Naive thymus-derived CD8-positive, alpha-beta T cell (primary cell): ENCODE data around the gene DGCR8. TPM values are rescaled to one million over a fixed set of nuclear protein-coding genes. Genes with fewer than 3 reads are reported as not detected.

Experiments
- ATAC-seq, 2 donors: fragments of 150-1000 bp; cut with Tn5 transposase in 1 of 2; sonication (Bioruptor Pico), chemical (Tn5 transposase) in 1 of 2; 1 replicate in 1 of 2; 2 replicates in 1 of 2; pipeline ENCODE4 v1.10.0; 2021; ENCODE audit warnings: mild to moderate bottlenecking in 2 of 2, moderate library complexity in 2 of 2
- POLR2A ChIA-PET: fragments of 350-600 bp; sonication (Branson Sonifier 250); formaldehyde crosslinking; loops from one replicate; lab custom pipeline; 2021; ENCODE audit warnings: antibody characterized with exemption; lab: Charles Lee
- DNase-seq, 10 donors: peaks; one replicate each; pipeline versions ENCODE4 v3.0.0 to v3.0.0-alpha.2; 2020 to 2022
- H3K27ac Mint-ChIP-seq, 10 donors: one replicate each; pipeline ENCODE4 v1.8.0; 2020 to 2022; ENCODE audit warnings: mild to moderate bottlenecking in 10 of 10, mixed read lengths in 10 of 10, moderate library complexity in 4 of 10, inconsistent platforms in 1 of 10
- H3K27me3 Mint-ChIP-seq, 5 donors: one replicate each; pipeline ENCODE4 v1.8.0; 2021 to 2022; ENCODE audit warnings: mixed read lengths in 5 of 5
- H3K36me3 Mint-ChIP-seq, 3 donors: one replicate each; pipeline ENCODE4 v1.8.0; 2020 to 2022; ENCODE audit warnings: mixed read lengths in 3 of 3, mild to moderate bottlenecking in 2 of 3, inconsistent platforms in 1 of 3
- H3K4me1 Mint-ChIP-seq, 4 donors: one replicate each; pipeline ENCODE4 v1.8.0; 2021 to 2022; ENCODE audit warnings: mixed read lengths in 4 of 4
- H3K4me3 Mint-ChIP-seq, 10 donors: one replicate each; pipeline ENCODE4 v1.8.0; 2020 to 2022; ENCODE audit warnings: mild to moderate bottlenecking in 10 of 10, mixed read lengths in 10 of 10, moderate library complexity in 6 of 10, inconsistent platforms in 1 of 10
- H3K9me3 Mint-ChIP-seq, 9 donors: one replicate each; pipeline ENCODE4 v1.8.0; 2020 to 2022; ENCODE audit warnings: mixed read lengths in 9 of 9, mild to moderate bottlenecking in 3 of 9, inconsistent platforms in 1 of 9, moderate library complexity in 1 of 9
- polyA plus RNA-seq, 3 donors: library from polyadenylated mRNA; unstranded; fragments of 300-500 nt; fragmentation: Illumina TruSeq; gene quantifications; one replicate each; pipeline ENCODE4 v1.2.3, GENCODE V29; 2021
- total RNA-seq, 8 experiments: library from RNA in 2 of 8; stranded (reverse) in 2 of 8; gene quantifications; one replicate each; pipeline ENCODE4 v1.2.3 and lab custom pipeline; 2021 to 2026

DGCR8 gene
- total and polyA plus RNA-seq, 5 experiments from 2014 or later = 4.0 to 53.3 (median 6.0) TPM

GRCh38 chr22:20110359-20110985 is 30.4 kb downstream of the DGCR8 start:
- H3K9me3 Mint-ChIP-seq = no peaks in the 10 kb centered on the region
- ATAC-seq (no peak), DNase-seq (peak in 1 of 10 donors; percentile 26)
- peak overlapping the region in 9 of 10 donors; percentile 8 to 93 (median 89) for H3K27ac Mint-ChIP-seq
- POLR2A ChIA-PET = interaction anchor here (4.0 kb wide), 1 partner anchor 9 kb away, joined by 16 read pairs; no protein-coding TSS in a partner anchor
- peaks cover 0 to 40% (median 2%) of the 10 kb centered on the region in 3 donors for H3K36me3 Mint-ChIP-seq
- H3K4me3 Mint-ChIP-seq = no peak overlapping the region
- H3K27me3 Mint-ChIP-seq = no peaks in the 10 kb centered on the region
- peaks cover 16 to 38% (median 25%) of the 10 kb centered on the region in 4 donors for H3K4me1 Mint-ChIP-seq

GRCh38 chr22:20111045-20111688 is 31.1 kb downstream of the DGCR8 start:
- Mint-ChIP-seq H3K4me3 (peak overlapping the region in 1 of 10 donors; percentile 13), H3K4me1 (peaks cover 16 to 40% (median 27%) of the 10 kb centered on the region in 4 donors), H3K9me3 (no peaks in the 10 kb centered on the region), H3K27me3 (no peaks in the 10 kb centered on the region), H3K36me3 (peaks cover 0 to 40% (median 2%) of the 10 kb centered on the region in 3 donors), H3K27ac (peak overlapping the region in 9 of 10 donors; percentile 74 to 93 (median 90))
- ATAC-seq (peak; percentile 82 to 84), DNase-seq (peak in 5 of 10 donors; percentile 26 to 68 (median 39))
- POLR2A ChIA-PET = interaction anchor here (0.9 to 4.0 kb wide), 3 partner anchors 10 to 90 kb away, joined by 5 to 16 read pairs (median 5); partner anchors contain the start of gene TANGO2

DNA sequence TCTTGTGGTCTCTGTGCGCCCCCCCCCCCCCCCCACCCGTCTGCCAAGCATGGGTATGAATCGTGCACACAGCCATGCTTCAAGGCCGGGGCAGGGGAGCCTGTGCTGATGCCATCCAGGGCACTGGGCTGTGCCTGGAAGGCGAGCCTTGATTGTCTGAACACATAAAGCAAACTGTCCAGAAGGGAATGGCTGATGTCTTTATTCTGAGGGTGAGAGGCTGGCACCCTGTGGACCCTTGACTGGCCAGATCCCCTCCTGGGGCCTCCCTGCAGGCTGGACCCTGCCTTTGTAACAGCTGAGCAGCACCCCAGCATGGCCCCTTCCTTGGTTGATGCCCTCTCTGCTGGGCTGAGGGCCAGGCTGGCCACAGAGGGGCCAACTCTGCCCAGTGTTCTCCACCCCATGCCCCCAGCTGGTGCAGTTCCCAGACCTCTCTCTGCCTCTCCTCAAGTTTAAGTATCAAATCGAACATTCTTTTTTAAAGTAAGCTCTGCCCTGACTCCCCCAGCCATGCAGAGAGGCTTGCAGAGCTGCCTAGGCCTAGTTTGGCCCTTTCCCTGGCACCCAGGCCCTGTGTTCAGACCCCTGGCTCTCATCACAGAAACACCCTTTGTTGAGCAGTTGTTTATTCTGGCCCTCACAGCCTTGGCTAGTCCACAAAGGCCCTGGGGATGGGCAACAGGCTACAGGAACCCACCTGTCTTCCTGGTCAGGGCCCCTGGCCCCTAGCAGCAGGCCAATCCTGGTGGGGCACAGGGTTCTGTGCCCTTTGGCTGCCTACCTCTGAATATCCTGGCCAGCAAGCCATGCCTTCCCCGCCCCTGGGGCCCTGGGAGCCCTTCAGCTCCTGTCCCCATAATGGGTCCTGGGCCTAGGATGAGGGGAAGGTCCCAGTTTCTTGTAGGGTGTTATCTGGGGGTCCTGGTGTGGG is 31.9 kb downstream of the DGCR8 start:
- Mint-ChIP-seq H3K9me3 (no peaks in the 10 kb centered on the region), H3K4me3 (peak overlapping the region in 2 of 10 donors; percentile 40 to 47), H3K27me3 (no peaks in the 10 kb centered on the region), H3K36me3 (peaks cover 0 to 35% (median 2%) of the 10 kb centered on the region in 3 donors), H3K4me1 (peaks cover 17 to 48% (median 29%) of the 10 kb centered on the region in 4 donors), H3K27ac (peak overlapping the region; percentile 61 to 95 (median 80))
- POLR2A ChIA-PET = interaction anchor here (0.9 to 4.0 kb wide), 3 partner anchors 10 to 91 kb away, joined by 5 to 16 read pairs (median 5); partner anchors contain the start of gene TANGO2
- ATAC-seq (no peak), DNase-seq (peak in 1 of 10 donors; percentile 57)

- DNase-seq = peak in 2 of 10 donors; percentile 2 to 54
- POLR2A ChIA-PET = interaction anchor here (1.1 to 4.0 kb wide), 2 partner anchors 11 to 34 kb away, joined by 5 to 16 read pairs; no protein-coding TSS in a partner anchor
- Mint-ChIP-seq H3K4me3 (no peak overlapping the region), H3K27ac (peak overlapping the region in 3 of 10 donors; percentile 34 to 61 (median 50)), H3K4me1 (peaks cover 16 to 50% (median 30%) of the 10 kb centered on the region in 4 donors), H3K9me3 (no peaks in the 10 kb centered on the region), H3K27me3 (no peaks in the 10 kb centered on the region), H3K36me3 (peaks cover 0 to 26% (median 2%) of the 10 kb centered on the region in 3 donors)
- no peak for ATAC-seq
Measured at GRCh38 chr22:20112623-20113511, 32.8 kb downstream of the DGCR8 start.

DNA sequence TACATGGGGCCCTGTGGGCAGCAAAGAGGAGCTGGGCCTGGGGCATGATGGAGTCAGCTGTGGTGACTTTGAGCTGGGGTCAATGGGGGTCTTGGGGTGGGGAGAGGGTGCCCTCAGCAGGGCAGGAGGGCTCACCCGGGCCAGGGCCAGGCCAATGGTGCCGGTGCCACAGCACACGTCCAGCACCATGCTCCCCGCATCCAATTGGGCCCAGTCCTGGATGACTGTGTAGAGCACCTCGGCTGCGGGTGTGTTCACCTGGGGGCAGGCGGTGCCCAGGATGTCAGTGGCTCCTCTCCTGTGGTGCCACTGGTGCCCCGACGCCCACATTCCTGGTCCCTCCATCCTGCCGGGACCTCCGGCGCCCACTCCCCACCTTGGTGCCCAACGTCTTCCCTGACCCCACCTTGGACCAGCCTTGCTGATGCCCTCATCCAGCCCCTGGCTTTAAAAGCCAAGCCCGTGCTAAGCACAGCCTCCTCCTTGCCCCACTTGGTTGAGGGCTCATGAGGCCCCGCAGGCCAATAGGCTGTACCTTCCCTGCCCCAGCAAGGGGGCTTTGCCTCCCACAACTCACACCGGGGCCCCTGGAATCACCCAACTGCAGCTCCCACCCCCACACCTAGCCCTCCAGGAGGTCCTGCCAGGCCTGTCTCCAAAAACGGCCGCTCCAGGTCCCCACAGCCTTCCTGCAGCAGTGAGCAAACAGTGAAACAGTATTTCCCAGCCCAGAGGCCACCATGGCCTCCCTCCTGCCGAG is 33.7 kb downstream of the DGCR8 start:
- ATAC-seq = no peak
- POLR2A ChIA-PET = interaction anchor here (4.0 kb wide), 1 partner anchor 12 kb away, joined by 16 read pairs; no protein-coding TSS in a partner anchor
- Mint-ChIP-seq H3K36me3 (peaks cover 0 to 20% (median 0%) of the 10 kb centered on the region in 3 donors), H3K27ac (peak overlapping the region in 6 of 10 donors; percentile 36 to 80 (median 63)), H3K27me3 (no peaks in the 10 kb centered on the region), H3K4me3 (peak overlapping the region in 2 of 10 donors; percentile 11 to 26), H3K4me1 (peaks cover 15 to 50% (median 38%) of the 10 kb centered on the region in 4 donors), H3K9me3 (no peaks in the 10 kb centered on the region)
- DNase-seq = peak in 1 of 10 donors; percentile 52

- POLR2A ChIA-PET = interaction anchor here (0.6 to 2.7 kb wide), 6 partner anchors 11 to 99 kb away, joined by 3 to 16 read pairs (median 6); partner anchors contain the start of gene DGCR8
- H3K27me3 Mint-ChIP-seq = no peaks in the 10 kb centered on the region
- no peaks in the 10 kb centered on the region for H3K9me3 Mint-ChIP-seq
- H3K36me3 Mint-ChIP-seq = peaks cover 0 to 27% (median 2%) of the 10 kb centered on the region in 3 donors
- H3K4me1 Mint-ChIP-seq = peaks cover 17 to 53% (median 48%) of the 10 kb centered on the region in 4 donors
- peak overlapping the region; percentile 43 to 90 (median 76) for H3K27ac Mint-ChIP-seq
- ATAC-seq (no peak), DNase-seq (peak in 1 of 10 donors; percentile 60)
- peak overlapping the region; percentile 11 to 82 (median 61) for H3K4me3 Mint-ChIP-seq
Measured at GRCh38 chr22:20114506-20115475, 34.8 kb downstream of the DGCR8 start.

- ATAC-seq (no peak), DNase-seq (peak in 1 of 10 donors; percentile 23)
- H3K27me3 Mint-ChIP-seq = no peaks in the 10 kb centered on the region
- peak within 1 kb of the TSS; percentile 79 to 96 (median 93) for H3K27ac Mint-ChIP-seq
- peak within 1 kb of the TSS; percentile 83 to 97 (median 90) for H3K4me3 Mint-ChIP-seq
- H3K4me1 Mint-ChIP-seq = peaks cover 17 to 57% (median 49%) of the 10 kb centered on the region in 4 donors
- H3K36me3 Mint-ChIP-seq = peaks cover 0 to 27% (median 3%) of the 10 kb centered on the region in 3 donors
- no peaks in the 10 kb centered on the region for H3K9me3 Mint-ChIP-seq
- POLR2A ChIA-PET = interaction anchor here (0.6 to 3.2 kb wide), 11 partner anchors 10 to 385 kb away, joined by 3 to 23 read pairs (median 7); partner anchors contain the start of genes DGCR8, TANGO2 and ZDHHC8
Measured at GRCh38 chr22:20115691-20116375, 35.8 kb downstream of the DGCR8 start, which contains the start of gene RANBP1. TSS of gene RANBP1 (plus strand) at chr22:20116104. CDS start at chr22:20116185, 81 bp downstream.

DNA sequence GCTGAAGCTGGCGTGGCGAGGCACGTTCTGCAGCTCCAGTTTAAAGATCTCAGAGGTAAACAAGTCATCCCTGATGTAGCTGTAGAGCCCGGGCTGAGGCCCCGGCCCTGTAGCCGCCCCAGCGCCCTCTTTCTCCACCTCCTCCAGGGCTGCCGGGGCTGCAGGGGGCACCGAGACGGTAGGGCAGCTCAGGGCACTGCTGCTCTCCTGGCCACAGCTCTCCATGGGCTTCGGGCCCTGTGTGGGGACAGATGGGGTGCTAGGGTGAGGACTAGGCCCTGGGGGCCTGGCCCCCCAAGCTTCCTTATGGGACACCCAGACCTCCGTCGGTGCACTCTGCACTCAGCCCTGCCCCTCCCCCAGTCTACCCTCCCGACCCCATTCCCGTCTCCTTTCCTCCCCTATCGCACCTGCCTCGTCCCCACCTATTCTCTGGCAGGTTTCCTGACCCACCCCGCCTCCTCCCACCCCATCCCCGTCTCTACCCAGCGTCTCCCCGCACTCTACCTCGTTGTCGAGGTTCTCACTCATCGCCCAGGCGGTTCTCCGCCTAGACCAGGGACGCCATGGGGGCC is 36.4 kb downstream of the DGCR8 start:
- H3K4me1 Mint-ChIP-seq = peaks cover 17 to 57% (median 43%) of the 10 kb centered on the region in 4 donors
- POLR2A ChIA-PET = interaction anchor here (0.6 to 3.2 kb wide), 15 partner anchors 8 to 884 kb away, joined by 3 to 23 read pairs (median 6); partner anchors contain the start of genes DGCR8, GNB1L, RTL10 and TANGO2

More for the DNA sequence above, 36.4 kb downstream of the DGCR8 start:
- ATAC-seq = no peak
- peak overlapping the region; percentile 83 to 97 (median 90) for H3K4me3 Mint-ChIP-seq
- H3K27ac Mint-ChIP-seq = peak overlapping the region; percentile 79 to 96 (median 93)
- H3K27me3 Mint-ChIP-seq = no peaks in the 10 kb centered on the region
- DNase-seq = peak in 1 of 10 donors; percentile 59
- no peaks in the 10 kb centered on the region for H3K9me3 Mint-ChIP-seq
- peaks cover 0 to 30% (median 3%) of the 10 kb centered on the region in 3 donors for H3K36me3 Mint-ChIP-seq
